ENCODE data around the gene MESP1.

MESP1 gene

DNA sequence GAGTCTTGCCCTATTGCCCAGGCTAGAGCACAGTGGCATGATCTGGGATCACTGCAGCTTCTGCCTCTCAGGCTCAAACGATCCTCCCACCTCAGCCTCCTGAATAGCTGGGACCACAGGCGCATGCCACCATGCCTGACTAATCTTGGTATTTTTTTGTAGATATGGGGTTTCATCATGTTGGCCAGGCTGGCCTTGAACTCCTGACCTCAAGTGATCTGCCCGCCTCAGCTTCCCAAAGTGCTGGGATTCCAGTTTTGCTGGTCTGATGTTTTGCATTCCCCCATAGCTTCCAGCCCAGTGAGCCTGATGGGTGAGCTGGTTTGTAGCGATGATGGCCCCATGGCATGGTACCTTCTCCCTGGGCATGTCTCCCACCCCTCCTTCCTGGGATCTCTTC, 4.7 kb upstream of the MESP1 start:
- DNase-seq, result no peak

DNA sequence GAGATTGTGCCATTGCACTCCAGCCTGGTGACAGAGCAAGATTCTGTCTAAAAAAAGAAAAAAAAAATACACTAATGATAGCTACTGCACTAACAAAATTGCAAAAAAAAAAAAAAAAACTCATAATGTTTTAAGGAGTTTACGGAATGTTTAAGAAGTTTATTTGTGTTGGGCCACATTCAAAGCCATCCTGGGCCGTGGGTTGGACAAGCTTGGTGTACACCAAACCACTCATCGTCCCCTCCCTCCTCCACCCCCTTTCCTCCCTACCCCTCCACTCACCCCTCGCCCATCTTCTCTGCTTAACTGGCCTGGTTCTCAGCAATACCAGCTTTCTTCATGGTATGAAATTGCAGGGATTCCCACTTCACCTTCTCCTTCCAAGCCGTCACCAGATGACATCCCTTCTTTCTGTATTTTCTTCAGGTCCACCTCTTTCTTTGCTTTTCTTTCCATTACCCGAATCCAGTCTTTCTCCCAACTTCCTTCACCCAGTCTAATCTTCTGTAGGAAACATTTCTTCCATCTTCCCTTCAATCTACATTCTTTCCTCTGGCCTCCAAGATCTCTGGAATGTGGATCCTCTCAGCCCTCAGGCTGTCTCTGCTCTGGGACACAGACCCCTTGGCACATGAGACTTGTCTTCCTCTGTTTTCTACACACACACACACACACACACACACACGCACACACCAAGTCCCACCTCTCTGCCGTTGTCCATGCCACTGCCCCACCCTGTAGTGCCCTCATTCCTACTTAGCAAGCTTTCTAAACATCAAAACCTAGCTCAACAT, 3.5 kb upstream of the MESP1 start:
- DNase-seq, result no peak

DNA sequence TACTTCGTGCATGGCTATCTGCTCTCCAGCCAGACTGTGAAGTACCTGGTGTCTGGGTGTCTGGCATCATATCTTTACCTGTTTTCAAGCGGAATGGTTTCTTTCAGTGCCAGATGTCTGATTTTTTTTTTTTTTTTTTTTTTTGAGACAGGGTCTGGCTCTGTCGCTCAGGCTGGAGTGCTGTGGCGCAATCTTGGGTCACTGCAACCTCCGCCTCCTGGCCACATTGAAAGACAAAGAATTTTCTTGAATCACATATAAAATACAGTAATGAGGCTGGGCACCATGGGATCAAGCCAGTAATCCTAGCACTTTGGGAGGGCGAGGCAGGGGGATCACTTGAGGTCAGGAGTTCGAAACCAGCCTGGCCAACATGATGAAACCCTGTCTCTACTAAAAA, 2.8 kb upstream of the MESP1 start:
- no peak for DNase-seq

DNA sequence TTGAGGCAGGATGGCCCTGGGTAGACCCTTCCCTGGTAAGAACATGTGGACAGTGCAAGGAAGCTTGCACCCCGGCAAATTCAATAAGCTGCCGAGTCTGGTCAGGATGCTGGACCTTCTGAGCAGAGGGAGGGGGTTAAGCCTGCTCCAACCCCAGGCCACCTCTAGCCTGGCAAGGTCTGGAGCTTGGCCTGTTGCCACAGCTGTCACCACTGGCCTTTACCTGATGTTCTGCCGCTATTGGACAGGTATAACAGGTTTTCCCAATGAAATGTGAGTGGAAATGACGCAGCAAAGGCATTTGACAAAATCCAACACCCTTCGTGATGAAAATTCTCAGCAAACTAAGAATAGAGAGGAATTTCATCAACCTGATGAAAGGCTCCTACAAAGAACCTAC, 699 bp upstream of the MESP1 start:
- DNase-seq, result peak; percentile 65

DNA sequence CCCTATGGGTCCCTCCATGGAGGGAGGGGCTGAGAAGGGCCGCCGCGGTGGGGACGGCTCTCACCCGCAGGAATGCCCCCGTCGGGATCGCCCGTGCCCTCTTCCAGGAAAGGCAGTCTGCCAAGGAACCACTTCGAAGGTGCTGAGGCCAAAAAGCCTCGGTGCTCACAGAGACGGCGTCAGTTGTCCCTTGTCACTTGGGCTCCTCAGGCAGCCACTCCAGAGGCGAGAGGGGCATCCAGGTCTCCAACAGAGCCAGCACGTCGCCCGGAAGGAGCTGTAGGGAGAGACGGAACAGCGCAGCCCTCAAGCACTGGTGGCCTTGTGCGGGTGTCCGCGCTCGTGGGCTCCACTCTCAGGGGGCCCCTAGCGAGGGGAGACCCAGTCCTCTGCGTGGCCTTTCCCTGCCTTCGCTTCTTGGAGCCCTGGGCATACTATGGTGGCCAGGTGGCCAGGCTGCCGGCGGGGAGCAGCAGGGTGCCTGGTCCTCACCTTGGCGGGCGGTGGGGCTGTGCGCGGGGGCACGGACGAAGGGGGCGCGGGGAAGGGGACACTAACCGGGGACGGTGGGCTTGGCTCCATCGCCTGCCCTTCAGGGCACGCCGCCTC, 994 bp downstream of the MESP1 start:
- peak; percentile 52 for DNase-seq

DNA sequence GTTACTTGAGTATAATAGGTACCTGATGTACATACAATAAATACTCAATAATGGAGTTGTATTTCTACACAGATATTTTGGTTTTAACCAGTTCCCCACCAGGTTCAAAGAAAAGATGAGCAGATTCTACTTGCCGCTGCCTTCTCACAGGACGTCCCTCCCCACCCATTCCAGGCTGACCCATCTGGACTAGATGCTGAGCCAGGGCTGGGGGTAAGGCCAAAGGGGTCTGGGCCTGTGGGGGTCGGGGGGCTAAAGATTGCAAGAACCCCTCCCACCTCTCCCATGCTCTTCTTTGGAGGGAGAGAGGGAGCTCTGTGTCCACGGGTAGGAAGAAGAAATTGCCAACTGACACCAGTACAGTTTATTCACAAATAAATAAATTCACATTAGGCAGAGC, 1.5 kb downstream of the MESP1 start:
- no peak for DNase-seq

DNA sequence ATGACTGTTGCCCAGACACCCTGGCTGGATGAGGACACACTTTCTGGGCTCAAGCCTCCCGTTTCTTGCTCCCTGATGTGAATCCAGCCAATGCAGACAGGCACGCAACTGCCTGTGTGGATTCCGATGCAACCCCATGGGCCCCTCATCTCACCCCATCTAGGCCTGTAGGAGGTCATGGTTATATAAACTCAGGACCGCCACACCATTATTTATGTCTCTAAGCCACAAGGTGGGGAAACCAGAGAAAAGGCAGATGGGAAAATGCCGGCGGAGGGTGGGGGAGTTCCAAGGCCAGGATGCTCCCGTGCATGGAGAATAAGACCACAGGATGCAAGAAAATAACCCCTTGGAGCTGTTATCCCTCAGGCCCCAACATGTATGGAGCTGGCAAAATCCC, 2.0 kb downstream of the MESP1 start:
- DNase-seq, result no peak

DNA sequence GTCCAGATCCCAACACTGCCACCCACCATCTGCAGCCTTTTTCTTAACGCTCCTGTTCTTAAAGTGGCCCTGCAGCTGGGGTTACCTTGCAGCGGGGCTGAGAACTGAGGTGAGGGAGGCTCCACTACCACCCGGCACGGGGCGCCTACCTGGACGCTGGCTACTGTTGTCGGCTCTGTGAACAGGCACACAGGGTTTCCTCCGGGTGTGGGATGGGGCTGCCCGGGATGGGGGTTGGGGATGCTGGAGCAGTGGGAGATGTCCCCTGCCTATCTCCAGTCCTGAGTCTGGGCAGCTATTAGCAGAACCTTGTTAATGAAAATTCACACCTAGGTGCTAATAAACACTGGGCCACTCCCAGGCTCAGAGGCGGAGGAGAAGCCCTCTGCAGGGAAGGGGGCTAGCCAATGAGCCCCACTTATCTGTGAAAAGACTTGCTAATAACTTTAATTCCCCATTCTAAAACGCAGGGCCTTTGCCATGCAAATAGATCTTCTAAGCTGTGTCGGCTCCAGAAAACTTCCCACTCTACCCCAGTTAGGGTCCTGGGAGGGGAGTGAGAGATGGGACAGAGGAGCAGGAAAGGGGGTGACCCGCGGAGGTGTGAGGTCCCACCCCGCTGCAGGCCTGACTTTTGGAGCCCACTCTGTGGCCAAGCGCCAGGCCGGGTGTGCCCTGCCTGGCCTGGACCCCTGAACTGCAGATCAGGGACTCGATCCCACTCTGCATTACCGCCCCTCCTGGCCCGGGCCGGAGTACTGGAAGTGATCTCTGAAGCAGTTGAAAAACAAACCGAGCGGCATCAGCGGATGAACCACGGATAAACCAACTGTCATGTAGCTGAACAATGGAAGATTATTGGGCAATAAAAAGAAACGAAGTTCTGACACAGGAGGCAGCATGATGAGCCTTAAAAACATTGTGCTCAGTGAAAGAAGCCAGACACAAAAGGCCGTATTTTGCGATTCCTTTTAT, 3.1 kb downstream of the MESP1 start:
- no peak for DNase-seq

DNA sequence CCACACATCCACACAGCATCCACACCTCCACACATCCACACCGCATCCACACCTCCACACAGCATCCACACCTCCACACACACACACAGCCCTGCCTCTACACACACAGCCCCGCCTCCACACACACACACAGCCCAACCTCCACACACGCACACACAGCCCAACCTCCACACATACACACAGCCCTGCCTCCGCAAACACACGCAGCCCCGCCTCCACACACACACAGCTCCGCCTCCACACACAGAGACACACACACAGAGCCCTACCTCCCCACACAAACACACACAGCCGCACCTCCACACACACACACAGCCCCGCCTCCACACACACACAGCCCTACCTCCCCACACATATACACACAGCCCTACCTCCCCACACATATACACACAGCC, 4.7 kb downstream of the MESP1 start:
- DNase-seq, result peak; percentile 29

DNA sequence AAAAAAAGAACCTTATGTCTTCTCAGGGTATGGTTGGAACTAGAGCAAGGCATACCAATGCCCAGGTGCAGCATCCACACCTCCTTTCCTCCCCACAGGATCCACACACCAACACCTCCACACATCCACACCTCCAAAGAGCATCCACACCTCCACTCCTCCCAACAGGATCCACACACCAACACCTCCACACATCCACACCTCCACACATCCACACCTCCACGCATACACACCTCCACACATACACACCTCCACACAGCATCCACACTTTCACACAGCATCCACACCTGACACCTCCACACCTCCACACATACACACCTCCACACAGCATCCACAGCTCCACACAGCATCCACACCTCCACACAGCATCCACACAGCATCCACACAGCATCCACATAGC, 5.3 kb downstream of the MESP1 start:
- no peak for DNase-seq

DNA sequence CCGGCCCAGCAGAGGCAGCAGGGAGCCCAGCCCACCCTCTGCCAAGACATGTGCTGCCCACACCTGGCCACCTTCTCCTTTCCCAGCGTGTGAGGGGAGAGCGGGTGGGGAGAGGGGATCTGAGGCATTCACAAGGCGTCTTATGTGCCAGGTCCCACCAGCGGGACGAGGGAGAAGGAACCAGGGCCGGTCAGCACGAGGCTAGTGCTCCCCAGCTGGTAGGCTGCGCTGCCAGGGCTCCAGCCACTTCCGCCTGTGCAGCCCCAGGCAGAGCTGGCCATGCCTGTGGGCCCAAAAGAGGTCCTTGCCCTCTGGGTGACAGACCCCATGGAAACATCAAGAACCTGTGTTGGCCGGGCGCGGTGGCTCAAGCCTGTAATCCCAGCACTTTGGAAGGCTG, 5.9 kb downstream of the MESP1 start:
- DNase-seq, result no peak

DNA sequence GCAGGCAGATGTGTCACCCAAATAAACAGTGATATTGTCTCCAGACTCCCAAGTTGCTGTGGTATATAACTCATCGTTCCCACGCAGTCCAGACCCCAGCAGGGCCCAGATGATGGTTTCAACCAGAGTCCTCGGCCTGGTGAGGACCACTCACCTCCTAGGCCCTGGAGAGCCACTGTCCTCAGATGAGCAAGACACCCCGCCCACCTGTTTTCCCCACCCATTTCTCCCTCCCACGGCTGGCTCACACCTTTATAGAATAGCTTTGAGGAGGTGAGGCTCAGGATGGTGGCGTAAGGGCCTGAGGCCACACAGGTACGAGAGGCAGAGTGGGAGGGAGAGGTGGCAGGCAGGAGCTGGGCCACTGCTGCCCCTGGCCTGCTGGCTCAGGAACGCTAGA, 7.5 kb downstream of the MESP1 start:
- DNase-seq, result no peak

DNA sequence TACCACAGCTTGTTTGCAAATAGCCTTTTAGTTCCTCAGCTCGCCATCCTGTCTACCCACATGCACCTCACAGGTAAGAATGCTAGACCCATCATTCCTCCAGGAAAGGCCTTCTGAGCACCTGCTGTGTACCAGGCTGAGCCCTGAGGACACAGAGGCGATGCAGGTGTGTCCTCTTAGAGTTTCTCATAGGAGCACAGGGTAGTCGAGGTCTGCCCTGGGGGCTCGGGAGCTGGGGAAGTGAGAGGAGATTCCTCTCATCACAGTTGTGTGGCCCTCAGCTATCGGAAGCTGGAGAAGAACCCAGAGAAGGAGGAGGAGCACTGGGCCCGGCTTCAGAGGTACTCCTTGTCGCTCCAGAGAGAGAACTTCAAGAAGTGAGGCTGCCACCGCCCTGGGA, 8.0 kb downstream of the MESP1 start:
- no peak for DNase-seq

DNA sequence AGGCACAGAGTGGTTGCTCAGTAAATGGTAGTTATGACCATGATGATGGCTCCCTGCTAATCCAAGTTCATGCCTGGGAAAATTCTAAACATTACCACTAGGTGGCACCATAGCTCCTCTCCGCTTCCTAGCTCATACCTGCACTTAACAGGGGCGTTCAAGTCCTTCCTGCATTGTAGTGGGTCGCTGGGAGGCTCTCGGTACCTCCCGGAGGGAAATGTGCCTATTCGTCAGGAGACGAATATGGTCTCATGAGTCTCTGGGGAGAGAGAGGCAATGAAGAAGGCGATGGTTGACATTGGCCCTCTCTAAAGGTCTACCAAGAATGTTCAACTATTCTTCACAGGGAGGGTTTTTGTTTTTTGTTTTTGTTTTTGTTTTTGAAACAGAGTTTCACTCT, 10.9 kb downstream of the MESP1 start:
- DNase-seq, result peak; percentile 81

DNA sequence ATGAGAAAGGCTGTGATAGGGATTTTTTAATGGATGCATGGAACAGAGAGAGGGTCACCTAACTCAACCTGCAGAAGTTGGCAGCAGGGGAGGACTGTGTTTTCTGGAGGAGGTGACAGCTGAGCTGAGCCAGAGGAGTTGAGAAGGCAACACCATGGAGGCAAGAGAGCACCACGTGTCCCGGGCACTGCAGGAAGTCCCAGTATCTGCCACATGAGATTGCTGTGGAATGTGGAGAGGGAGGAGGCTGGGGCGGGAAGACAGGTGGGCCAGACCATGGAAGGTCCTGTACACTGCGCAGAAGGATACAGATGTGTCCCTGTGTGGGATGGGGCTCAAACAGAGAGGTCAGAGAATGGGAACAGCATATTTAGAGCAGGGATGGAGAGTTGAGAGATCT, 15.3 kb downstream of the MESP1 start:
- no peak for DNase-seq

DNA sequence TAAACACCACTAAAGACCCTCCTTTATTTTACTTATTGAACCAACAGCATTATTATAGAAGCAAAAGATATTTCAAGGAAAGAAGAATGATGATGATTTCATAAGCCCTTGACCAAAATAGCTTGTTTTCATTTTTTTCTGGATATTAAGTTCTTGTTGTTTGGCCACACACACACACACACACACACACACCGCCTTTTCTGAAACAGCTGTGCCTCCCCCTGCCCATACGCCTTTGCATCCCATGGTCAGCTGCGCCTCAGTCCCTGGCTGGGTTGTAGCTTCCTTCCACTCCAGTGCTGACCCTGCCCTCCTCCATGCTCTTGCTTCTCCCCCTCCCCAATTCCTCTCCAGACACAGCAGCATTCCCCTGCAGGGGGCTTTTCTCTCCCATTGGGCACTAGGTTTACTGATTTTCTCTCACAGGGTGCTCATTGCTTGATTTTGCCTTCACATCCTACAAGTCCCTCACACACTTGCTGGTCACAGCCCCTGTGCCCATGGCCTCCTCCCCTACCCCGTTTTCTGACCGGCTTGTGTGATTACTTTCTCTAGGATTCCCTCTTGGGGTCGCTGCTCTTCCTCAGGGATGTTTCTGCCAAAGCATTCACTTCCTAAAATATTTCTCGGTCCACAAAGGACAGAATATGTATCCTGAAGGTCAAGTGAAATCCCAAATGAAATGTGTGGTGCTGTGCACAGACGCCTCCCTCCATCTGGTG, 18.4 kb downstream of the MESP1 start:
- DNase-seq, result no peak

DNA sequence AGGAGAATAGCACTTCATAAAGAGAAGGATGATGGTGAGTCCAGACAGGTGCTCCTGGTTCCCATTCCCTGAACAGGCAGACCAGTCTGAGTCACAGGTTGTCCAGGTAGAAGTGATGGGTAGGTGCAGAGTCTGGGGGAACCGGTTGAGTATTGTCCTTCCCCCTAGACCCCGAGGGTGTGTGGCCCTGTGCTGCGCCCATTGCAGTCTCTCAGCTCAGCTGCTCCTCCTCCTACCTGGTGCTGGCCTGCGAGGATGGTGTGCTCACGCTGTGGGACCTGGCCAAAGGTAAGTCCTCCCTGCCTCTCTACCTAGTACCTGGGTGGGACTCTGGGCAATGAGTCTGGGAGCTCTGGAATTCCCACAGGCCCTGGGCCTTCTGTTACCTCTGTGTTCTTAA, 19.8 kb downstream of the MESP1 start:
- no peak for DNase-seq

DNA sequence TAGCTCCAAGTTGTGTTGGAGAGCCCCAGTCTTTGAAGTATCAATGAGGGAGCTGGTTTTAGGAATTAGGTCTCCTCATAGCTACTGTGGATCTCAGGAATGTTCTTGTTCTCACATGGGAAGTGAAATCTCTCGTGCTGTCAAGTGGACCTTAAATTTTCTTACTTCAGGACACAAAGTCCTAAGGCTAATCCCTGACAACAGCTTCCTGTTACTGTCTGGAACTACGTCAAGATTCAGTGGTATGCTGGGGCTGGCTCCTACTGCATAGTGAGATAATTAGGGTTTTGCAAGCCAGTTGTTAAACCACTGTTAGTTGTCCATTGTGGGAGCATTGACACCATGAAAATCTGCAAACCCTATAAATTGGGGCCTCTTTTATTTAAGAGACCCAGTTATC, 22.8 kb downstream of the MESP1 start:
- no peak for DNase-seq

DNA sequence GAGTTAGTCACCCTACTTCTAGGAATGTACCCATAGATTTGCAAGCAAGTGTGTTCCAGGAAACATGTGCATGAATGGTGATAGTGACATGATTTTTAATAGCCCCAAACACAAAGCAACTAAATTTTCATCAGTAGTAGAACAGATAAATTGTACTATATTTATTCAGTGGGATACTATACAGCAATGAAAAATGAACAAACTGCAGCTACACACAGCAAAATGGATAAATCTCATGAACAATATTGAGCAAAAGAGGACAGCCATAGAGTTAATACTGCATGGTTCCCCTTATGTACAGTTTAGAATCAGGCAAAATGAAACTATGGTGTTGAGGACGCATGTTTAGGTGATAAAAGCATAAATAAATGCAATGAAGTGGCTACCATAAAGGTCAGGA, 26.0 kb downstream of the MESP1 start:
- DNase-seq, result no peak

DNA sequence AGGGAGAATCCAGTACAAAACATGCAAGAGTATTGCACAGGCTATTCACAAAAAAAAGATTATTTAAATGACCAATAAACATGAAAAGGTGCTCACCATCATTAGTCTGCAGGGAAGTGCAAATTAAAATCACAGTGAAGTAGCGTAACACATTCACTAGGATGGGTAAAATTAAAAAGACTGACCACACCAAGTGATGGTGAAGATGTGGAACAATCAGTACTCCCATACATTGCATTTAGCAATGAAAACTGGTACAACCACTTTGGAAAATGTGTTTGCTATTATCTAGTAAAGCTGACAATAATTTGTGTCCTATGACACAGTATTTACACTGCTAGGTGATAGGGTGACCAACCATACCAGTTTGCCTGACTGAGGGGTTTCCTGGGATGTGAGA, 26.4 kb downstream of the MESP1 start:
- no peak for DNase-seq

DNA sequence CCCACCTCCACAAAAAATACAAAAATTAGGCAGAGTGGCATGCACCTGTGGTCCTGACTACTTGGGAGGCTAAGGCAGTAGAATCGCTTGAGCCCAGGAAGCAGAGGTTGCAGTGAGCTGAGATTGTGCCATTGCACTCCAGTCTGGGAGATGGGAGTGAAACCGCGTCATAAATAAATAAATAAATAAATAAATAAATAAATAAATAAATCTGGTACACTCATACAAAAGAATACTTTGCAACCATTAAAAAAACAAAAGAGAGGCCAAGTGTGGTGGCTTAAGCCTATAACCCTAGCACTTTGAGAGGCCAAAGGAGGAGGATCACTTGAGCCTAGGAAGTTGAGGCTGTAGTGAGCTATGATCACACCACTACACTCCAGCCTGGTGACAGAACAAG, 28.0 kb downstream of the MESP1 start:
- DNase-seq, result no peak

DNA sequence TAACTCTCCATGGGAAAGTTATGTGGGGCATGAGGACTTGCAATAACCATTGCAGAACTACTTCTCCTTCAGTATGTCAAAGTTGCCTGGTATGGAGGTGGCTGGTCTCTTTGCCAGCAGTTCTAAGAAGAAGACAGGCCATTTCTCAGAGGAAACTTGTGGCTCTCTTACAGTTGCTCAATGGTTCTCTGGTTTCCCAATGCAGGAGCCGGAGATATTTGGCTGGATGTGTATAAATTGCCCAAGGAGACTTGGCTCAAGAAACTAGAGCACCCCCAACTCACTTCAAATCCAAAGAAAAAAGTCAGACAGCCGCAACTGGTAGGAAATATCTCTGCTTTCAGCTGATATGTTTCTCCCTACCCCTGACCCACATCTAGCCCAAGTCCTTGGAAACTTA, 36.3 kb downstream of the MESP1 start:
- DNase-seq, result no peak

DNA sequence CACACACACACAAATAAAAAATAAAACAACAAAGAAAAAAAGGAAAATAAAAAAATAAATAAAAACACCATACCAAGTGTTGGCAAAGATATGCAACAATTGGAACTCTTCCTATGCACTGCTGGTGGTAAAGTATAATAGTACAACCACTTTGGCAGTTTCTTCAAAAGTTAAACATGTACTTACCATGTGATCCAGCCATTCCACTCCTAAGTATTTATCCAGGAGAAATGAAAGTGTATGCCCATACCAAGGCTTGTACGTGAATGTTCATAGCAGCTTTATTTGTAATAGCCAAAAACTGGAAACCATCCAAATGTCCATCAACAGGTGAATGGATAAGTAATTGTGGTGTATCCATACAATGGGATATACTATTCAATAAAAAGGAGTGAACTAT, 43.5 kb downstream of the MESP1 start:
- no peak for DNase-seq

Measured in DMS53 (cell line).